Gastroesophageal sphincter (tissue), 4 donors: ENCODE results near the gene TNFRSF12A. TPM values are rescaled to one million over a fixed set of nuclear protein-coding genes. Genes with fewer than 3 reads are reported as not detected.

ENCODE experiments used
- ATAC-seq: fragments of 150-250 bp; one replicate; pipeline ENCODE4 v1.9.1; 2016; ENCODE audit warnings: mild to moderate bottlenecking, moderate library complexity
- H3K27ac ChIP-seq, 4 donors: fragments of 200-600 bp; sonication (generic) in 3 of 4; 1 replicate in 3 of 4; 2 replicates in 1 of 4; pipeline ENCODE4 v1.5.1; 2016 to 2019
- H3K27me3 ChIP-seq: fragments of 200-600 bp; sonication (generic); one replicate; pipeline ENCODE4 v1.5.1; 2019
- H3K36me3 ChIP-seq, 2 donors: fragments of 200-600 bp; sonication (generic); one replicate each; pipeline ENCODE4 v1.5.1; 2019; ENCODE audit warnings: control low read depth in 1 of 2
- H3K4me1 ChIP-seq, 3 donors: fragments of 200-600 bp; sonication (generic); 1 replicate in 2 of 3; 2 replicates in 1 of 3; pipeline ENCODE4 v1.5.1; 2016 to 2019; ENCODE audit warnings: control low read depth in 2 of 3
- H3K4me3 ChIP-seq, 2 donors: fragments of 200-600 bp; sonication (generic); one replicate each; pipeline ENCODE4 v1.5.1; 2019; ENCODE audit warnings: mild to moderate bottlenecking in 1 of 2, moderate library complexity in 1 of 2
- H3K9me3 ChIP-seq, 3 donors: fragments of 200-600 bp; sonication (generic); one replicate each; pipeline ENCODE4 v1.5.1; 2017 to 2019; ENCODE audit warnings: control low read depth in 2 of 3
- EP300 ChIP-seq: sonication (generic); formaldehyde crosslinking; IDR thresholded peaks from one replicate; pipeline ENCODE4 v1.6.1; 2017; ENCODE audit warnings: antibody characterized with exemption, mild to moderate bottlenecking
- POLR2A ChIP-seq, 2 donors: fragments of 450-650 bp; IDR thresholded peaks; one replicate each; pipeline ENCODE4 v1.6.1; 2017; ENCODE audit warnings: antibody characterized with exemption in 2 of 2, mild to moderate bottlenecking in 2 of 2, moderate library complexity in 1 of 2
- POLR2AphosphoS5 ChIP-seq: sonication (generic); formaldehyde crosslinking; IDR thresholded peaks from one replicate; pipeline ENCODE4 v1.6.1; 2017; ENCODE audit warnings: antibody characterized with exemption
- WGBS, 2 donors: methylation state at CpG; one replicate each; pipeline ENCODE4 v1.1.5; 2018; ENCODE audit warnings: low coverage in 1 of 2; 5-methylcytosine and 5-hydroxymethylcytosine counted together
- total RNA-seq, 4 donors: library from RNA; depleted of rRNA; stranded (reverse); fragments of >200 nt; gene quantifications; one replicate each; pipeline ENCODE4 v1.1.0, GENCODE V29; 2016
- TF ChIP-seq, protein P1 (sequence below), 4 experiments: fragments of 200-600 bp in 2 of 4; fragments of 450-650 bp in 2 of 4; sonication (generic) in 1 of 4; IDR thresholded peaks; one replicate each; pipeline ENCODE4 v1.5.1; 2017 to 2019; ENCODE audit warnings: antibody characterized with exemption in 4 of 4, mild to moderate bottlenecking in 2 of 4, moderate library complexity in 2 of 4

Gene TNFRSF12A
- total RNA-seq, 4 donors from 2014 or later: 26.0 to 135 (median 72.2) TPM

DNA sequence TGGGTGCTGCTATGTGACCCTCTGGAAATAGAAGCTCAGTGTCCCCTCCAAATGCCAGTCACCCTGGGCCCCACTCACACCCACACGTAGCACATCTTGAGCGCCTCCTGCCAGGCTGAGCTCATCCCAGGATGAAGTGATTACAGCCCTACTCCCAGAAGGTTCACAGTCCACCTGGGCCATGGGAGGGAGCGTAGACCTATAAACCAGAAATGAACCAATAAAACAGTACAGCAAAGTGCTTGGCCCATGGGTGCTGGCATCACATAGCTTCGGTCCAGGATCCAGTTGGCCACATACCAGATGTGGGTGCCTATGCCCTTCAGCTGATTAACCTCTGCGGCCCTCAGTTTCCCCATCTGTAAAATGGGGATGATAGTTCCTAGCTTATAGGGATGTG is 18.7 kb downstream of the TNFRSF12A start:
- Histone ChIP-seq H3K27ac (no peak overlapping the region), H3K4me1 (peaks cover 0 to 12% (median 7%) of the 10 kb centered on the region in 3 donors), H3K36me3 (no peaks in the 10 kb centered on the region), H3K9me3 (no peaks in the 10 kb centered on the region), H3K27me3 (peaks cover 98% of the 10 kb centered on the region), H3K4me3 (no peak overlapping the region)
- WGBS, 2 donors: 95% methylated on average over 3 of the region's 5 CpGs; no CpG with 5 or more reads in 1 of the 2 donors
- TF ChIP-seq POLR2A (IDR thresholded peaks at IDR 0.05) (no peak), POLR2AphosphoS5 (no peak), EP300 (no peak)
- TF ChIP-seq, protein P1, sequence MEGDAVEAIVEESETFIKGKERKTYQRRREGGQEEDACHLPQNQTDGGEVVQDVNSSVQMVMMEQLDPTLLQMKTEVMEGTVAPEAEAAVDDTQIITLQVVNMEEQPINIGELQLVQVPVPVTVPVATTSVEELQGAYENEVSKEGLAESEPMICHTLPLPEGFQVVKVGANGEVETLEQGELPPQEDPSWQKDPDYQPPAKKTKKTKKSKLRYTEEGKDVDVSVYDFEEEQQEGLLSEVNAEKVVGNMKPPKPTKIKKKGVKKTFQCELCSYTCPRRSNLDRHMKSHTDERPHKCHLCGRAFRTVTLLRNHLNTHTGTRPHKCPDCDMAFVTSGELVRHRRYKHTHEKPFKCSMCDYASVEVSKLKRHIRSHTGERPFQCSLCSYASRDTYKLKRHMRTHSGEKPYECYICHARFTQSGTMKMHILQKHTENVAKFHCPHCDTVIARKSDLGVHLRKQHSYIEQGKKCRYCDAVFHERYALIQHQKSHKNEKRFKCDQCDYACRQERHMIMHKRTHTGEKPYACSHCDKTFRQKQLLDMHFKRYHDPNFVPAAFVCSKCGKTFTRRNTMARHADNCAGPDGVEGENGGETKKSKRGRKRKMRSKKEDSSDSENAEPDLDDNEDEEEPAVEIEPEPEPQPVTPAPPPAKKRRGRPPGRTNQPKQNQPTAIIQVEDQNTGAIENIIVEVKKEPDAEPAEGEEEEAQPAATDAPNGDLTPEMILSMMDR (IDR thresholded peaks at IDR 0.05): no peak
- ATAC-seq: no peak

DNA sequence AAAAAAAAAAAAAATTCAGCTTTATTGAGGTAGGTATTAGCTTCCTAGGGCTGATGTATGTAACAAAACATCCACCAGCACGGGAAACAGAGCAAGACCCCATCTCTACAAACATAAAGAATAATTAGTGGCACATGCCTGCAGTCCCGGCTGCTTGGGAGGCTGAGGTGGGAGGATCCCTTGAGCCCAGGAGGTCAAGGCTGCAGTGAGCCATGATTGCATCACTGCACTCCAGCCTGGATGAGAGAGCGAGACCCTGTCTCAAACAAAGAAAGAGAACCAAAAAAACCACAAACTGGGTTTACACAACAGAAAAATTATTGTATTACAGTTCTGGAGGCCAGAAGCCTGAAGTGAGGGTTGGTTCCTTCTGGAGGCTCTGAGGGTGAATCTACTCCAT is 22.2 kb downstream of the TNFRSF12A start:
- no peak overlapping the region for H3K4me3 ChIP-seq
- peaks cover 0 to 26% (median 18%) of the 10 kb centered on the region in 3 donors for H3K4me1 ChIP-seq
- no peaks in the 10 kb centered on the region for H3K9me3 ChIP-seq
- H3K27ac ChIP-seq: no peak overlapping the region
- TF ChIP-seq, protein P1 (IDR thresholded peaks at IDR 0.05): no peak
- TF ChIP-seq POLR2A (IDR thresholded peaks at IDR 0.05): no peak
- TF ChIP-seq EP300: no peak
- no peak for TF ChIP-seq POLR2AphosphoS5
- 25 to 78% methylated on average over 1 to 2 of the region's 3 CpGs for WGBS, 2 donors
- no peaks in the 10 kb centered on the region for H3K36me3 ChIP-seq
- peaks cover 98% of the 10 kb centered on the region for H3K27me3 ChIP-seq
- no peak for ATAC-seq

DNA sequence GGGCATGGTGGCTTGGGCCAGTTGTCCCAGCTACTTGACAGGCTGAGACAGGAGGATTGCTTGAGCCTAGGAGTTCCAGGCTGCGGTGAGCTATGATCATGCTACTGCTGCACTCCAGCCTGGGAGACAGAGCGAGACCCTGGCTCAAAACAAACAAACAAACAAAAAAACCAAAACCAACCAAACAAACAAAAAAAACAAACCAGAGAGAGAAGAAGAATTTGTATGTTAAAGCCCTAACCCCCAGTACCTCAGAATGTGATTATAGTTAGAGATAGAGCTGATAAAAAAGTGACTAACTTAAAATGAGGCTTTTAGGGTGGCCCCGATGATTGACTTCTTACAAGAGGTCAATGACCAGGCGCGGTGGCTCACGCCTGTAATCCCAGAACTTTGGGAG is 24.5 kb downstream of the TNFRSF12A start:
- Histone ChIP-seq H3K27me3 (peaks cover 98% of the 10 kb centered on the region), H3K27ac (no peak overlapping the region), H3K4me3 (no peak overlapping the region), H3K4me1 (peaks cover 0 to 27% (median 18%) of the 10 kb centered on the region in 3 donors), H3K9me3 (no peaks in the 10 kb centered on the region), H3K36me3 (no peaks in the 10 kb centered on the region)
- TF ChIP-seq POLR2AphosphoS5 (no peak), POLR2A (IDR thresholded peaks at IDR 0.05) (no peak)
- TF ChIP-seq, protein P1 (IDR thresholded peaks at IDR 0.05): no peak
- ATAC-seq: no peak
- 81 to 83% methylated on average over 4 to 6 of the region's 6 CpGs for WGBS, 2 donors

GRCh38 chr16:3045758-3046640 is 25.8 kb downstream of the TNFRSF12A start, which contains the start of gene MMP25:
Gene MMP25, plus strand, starts transcription at chr16:3046561. Its CDS starts 357 bp downstream, at chr16:3046918.
- 0% methylated on average over 1 to 2 of the region's 86 CpGs for WGBS, 2 donors
- peak; percentile 42 for ATAC-seq
- H3K4me3 ChIP-seq: peak within 1 kb of the TSS; percentile 1 to 51
- peaks cover 98% of the 10 kb centered on the region for H3K27me3 ChIP-seq
- no peaks in the 10 kb centered on the region for H3K36me3 ChIP-seq
- TF ChIP-seq EP300 (no peak), POLR2A (IDR thresholded peaks at IDR 0.05) (no peak), POLR2AphosphoS5 (no peak)
- TF ChIP-seq, protein P1 (IDR thresholded peaks at IDR 0.05): no peak
- no peaks in the 10 kb centered on the region for H3K9me3 ChIP-seq
- H3K27ac ChIP-seq: peak within 1 kb of the TSS in 1 of 4 donors; percentile 27
- H3K4me1 ChIP-seq: peaks cover 0 to 27% (median 18%) of the 10 kb centered on the region in 3 donors
